ENCODE measurements around the gene ATP11B.

The ATP11B gene

DNA sequence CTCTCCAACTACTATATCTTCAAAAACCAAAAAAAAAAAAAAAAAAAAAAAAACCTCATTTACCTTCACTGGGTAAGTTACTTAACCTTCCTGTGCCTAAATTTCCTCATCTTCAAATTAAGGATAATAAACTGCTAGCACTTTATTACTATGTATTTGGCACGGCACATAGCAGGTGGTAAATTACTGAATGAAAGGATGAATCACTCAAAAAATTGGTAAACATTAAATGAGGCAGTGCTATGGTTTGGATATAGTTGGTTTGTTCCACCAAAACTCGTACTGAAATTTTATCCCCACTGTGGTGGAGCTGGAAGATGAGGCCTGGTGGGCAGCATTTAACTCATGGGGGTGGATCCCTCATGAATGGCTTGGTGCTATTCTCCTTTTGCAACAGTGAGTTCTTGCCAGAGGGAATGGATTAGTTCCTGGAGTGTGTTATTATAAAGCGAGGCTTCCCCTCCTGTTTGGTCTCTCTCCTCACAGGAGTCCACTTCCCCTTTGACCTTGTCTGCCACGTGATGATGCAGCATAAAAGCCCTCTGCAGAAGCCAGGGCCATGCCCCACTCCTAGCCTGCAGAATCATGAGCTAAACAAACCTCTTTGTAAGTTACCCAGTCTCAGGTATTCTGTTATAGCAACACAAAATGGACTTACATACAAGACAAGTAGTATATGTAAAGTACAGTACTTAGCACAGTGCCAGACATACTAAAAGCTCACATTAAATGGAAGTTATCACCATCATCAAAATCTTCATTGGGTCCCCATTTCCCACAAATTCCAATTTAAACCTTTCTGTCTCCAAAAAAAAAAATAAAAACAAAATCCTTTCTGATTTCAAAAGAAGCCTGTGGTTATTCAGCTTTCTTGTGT lies 166.4 kb downstream of the ATP11B start:
- DNase-seq: no peak

DNA sequence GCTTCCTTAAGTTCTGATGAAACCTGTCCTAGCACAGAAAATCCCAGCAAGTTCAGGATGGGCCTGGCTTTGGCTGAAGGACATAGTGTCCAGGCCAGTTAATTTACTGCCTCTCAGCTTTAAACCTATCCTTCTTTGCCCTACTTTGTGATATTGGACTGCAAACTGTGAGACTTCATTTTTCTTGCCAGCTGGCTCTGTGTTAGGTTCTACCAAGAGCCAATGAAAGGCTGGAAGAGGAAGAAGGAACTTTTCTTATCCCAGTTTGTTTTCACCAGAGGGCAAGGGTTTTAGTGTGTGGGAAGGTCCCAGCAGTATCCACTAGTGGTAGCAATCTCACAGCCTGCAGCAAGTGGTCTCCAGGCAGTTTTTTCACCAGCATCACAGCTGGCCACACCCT lies 168.9 kb downstream of the ATP11B start:
- DNase-seq: no peak

DNA sequence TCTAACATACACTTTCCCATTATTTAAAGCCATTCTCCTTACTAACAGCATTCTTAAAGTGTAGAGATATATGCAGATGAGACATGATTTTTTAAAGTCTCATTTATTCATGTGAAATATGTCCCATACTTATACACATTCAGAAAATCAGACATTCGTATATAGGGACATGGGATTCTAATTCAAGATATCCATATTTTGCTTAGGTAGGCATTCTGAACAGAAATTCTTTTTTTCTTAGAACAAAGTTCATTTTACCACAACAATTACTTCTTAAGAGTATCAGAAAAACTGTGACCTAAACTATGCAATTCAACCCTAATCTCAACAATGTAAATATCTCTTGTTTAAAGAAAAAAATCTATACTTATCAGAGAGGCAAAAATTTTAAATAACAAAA lies 170.9 kb downstream of the ATP11B start:
- no peak for DNase-seq

GRCh38 chr3:182965861-182966366 lies 172.6 kb downstream of the ATP11B start:
- no peak for DNase-seq

DNA sequence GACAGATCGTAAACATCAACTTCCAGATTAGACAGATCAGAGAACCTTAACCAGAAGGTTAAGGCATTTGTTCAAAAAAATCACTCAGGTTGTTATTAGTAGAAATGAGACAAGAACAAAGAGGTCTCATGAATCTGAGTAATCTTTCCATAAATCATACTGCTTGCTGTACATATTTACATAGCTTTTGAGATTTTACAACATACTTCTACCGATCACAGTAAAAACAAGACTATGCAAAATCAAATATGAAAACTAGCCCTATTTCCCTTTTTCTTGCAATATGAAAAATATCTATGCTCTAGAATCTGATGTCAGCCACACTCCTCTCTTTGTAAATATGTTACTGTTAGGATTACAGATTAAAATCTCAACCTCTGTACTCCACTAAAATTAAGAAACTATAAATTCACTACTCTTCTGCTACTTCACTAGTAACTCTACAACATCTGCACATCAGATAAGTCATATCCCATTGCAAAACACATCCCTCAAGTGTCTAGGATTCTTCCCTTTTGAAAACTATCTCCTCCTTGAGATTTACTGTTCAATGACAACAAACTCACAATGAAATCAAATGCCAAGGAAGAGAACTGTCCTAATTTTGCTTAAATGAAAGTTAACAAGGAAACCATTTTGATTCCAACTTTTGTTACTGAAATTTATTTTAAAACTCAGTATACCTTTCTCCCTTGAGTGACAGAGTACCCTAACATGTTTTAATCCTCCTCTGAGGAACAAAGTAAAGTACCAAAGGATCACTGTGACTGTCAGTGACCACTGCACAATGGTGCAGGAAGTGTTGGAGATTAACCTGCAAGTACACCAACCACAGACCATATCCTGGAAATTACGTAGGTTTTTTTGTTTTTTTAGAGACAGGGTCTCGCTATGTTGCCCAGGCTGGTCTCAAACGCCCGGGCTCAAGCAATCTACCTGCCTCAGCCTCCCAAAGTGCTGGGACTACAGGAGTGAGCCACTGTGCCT lies 174.2 kb downstream of the ATP11B start:
- peak; percentile 17 for DNase-seq

- no peak for DNase-seq
Observed at GRCh38 chr3:182969277-182969676, 176.0 kb downstream of the ATP11B start.

DNA sequence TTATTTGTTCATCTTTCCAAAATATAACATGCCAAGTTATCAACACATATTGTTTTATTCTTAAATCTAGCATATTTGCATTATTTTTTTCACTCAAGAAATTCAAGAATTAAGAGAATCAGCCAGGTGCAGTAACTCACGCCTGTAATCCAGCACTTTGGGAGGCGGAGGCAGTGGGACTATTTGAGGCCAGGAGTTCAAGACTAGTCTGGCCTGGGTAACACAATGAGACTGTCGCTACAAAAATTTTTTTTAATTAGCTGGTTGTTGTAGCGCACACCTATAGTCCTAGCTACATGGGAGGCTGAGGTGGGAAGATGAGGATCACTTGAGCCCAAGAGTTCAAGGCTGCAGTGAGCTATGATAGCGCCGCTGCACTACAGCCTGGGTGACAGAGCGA lies 176.5 kb downstream of the ATP11B start:
- DNase-seq: no peak

GRCh38 chr3:182970811-182971418 lies 177.6 kb downstream of the ATP11B start:
- DNase-seq: no peak

Data from stimulated activated CD4-positive, alpha-beta T cell treated with anti-CD3 and anti-CD28 coated beads, Interleukin-15, amount 100 ng/mL, for 24 hours (primary cell).